ENCODE data around the gene OR10R2. TPM values are rescaled to one million over a fixed set of nuclear protein-coding genes. Genes with fewer than 3 reads are reported as not detected.

The OR10R2 gene, protein sequence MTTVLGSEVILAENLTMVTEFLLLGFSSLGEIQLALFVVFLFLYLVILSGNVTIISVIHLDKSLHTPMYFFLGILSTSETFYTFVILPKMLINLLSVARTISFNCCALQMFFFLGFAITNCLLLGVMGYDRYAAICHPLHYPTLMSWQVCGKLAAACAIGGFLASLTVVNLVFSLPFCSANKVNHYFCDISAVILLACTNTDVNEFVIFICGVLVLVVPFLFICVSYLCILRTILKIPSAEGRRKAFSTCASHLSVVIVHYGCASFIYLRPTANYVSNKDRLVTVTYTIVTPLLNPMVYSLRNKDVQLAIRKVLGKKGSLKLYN
- not detected for total RNA-seq

DNA sequence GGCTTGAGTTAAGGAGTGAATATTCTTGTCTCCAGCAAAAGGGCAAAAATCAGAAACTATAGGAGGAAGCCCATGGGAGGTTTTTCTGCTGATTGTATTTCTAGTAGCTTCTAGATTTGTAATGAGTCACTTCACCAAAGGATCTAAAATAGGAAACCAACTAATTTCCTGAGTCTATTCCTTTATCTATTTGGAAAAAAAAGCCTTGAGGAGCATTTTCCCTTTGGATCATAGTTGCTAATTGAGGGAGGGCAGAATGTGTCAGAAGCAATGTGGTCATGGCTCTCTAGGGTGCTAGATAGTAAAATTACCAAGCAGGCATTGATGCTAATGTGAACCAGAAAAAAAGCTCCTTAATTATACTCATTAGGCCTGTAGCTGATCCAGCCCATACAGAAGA is at the start of gene OR10R2:
OR10R2 (plus strand) TSS at position 301 of the 400 bp plus-strand sequence. CDS start 106 bp downstream, outside the sequence.

DNA sequence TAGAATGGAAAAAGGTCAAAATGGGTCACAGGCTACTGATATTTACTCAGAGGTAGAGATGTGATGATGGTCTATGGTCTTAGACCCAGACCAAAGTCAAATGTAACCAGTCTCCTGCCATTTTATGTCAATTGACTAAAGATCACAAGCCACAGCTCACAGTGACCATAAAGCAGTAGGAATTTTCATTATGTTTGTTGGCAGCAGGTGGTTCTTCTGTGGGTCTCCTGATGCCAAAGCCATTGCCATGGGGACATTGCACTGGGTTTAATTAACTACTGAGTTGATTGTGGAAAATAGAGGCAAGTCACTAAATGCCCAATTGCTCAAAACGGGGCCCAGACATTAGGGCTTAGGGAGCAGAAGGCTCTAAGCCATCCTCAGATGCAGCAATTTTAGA is 45.9 kb upstream of the OR10R2 start, which contains the start of gene OR10K2:
OR10K2 (minus strand) TSS at position 101 of the 400 bp plus-strand sequence. CDS start 5,371 bp downstream, outside the sequence.

DNA sequence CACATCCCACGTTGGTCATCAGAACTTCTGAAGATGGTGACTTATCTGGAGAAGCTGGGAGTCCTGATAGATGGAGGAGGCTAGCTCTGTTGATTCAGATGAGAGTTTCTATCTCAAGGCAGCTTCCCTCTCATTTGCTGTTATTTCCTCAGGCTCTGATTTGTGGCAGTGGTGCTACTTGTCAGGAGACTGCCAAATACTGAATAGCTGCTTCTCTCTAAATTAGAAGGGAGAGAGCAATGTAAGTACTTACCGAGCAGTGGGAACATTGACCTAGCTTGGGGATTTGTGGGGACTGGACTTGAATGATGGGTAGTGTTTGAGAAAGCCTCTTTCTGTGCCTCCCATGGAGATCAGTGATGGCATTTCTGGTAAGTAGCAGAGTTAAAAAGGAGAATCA is 10.5 kb upstream of the OR10R2 start, which contains the start of gene OR10K1:
OR10K1 (plus strand) TSS at position 301 of the 400 bp plus-strand sequence. CDS start 3,728 bp downstream, outside the sequence.

Other genes starting within 250 kb of the OR10R2 start
- gene CD1A, start 217.8 kb upstream of the OR10R2 start, total RNA-seq, result not detected
- not detected for gene CD1C, start 182.3 kb upstream of the OR10R2 start, total RNA-seq
- not detected for gene CD1B, start 140.7 kb upstream of the OR10R2 start, total RNA-seq
- gene CD1E, start 118.3 kb upstream of the OR10R2 start, total RNA-seq, result not detected
- not detected for gene OR10T2, start 72.8 kb upstream of the OR10R2 start, total RNA-seq
- not detected for gene OR10K2, start 46.0 kb upstream of the OR10R2 start, total RNA-seq
- not detected for gene OR10K1, start 10.4 kb upstream of the OR10R2 start, total RNA-seq
- gene OR6Y1, start 82.2 kb downstream of the OR10R2 start, total RNA-seq, result not detected
- gene OR6P1, start 98.4 kb downstream of the OR10R2 start, total RNA-seq, result not detected
- not detected for gene OR10X1, start 107.7 kb downstream of the OR10R2 start, total RNA-seq
- not detected for gene OR10Z1, start 133.0 kb downstream of the OR10R2 start, total RNA-seq
- gene SPTA1, start 214.5 kb downstream of the OR10R2 start, total RNA-seq, result 1.3 TPM
- not detected for gene OR6K2, start 228.4 kb downstream of the OR10R2 start, total RNA-seq
- not detected for gene OR6K3, start 248.5 kb downstream of the OR10R2 start, total RNA-seq